Liver (tissue), 9 donors: ENCODE data around the gene TOE1. TPM values are rescaled to one million over a fixed set of nuclear protein-coding genes. Genes with fewer than 3 reads are reported as not detected.
"Not testable (repeated sequence)": the region's sequence is repeated elsewhere in the genome, so short reads cannot be mapped to it uniquely, and the experiment has no call there.

Experiments
- DNase-seq: peaks from one replicate; pipeline ENCODE4 v3.0.0-alpha.2; 2017; ENCODE audit warnings: low spot score
- H3K27ac ChIP-seq, 2 donors: one replicate each; pipeline ENCODE4 v1.7.0; 2013; ENCODE audit warnings: inconsistent platforms in 2 of 2, low read length in 2 of 2, control low read depth in 1 of 2, low read depth in 1 of 2, mild to moderate bottlenecking in 1 of 2
- H3K27me3 ChIP-seq, 4 donors: one replicate each; pipeline versions ENCODE4 v1.6.1 to v1.7.0; 2013; ENCODE audit warnings: low read length in 3 of 4, inconsistent platforms in 1 of 4, mild to moderate bottlenecking in 1 of 4, moderate library complexity in 1 of 4; ENCODE audit not compliant: control insufficient read depth in 4 of 4, insufficient read depth in 4 of 4
- H3K36me3 ChIP-seq, 4 donors: one replicate each; pipeline versions ENCODE4 v1.6.1 to v1.7.0; 2013; ENCODE audit warnings: low read length in 3 of 4, mild to moderate bottlenecking in 3 of 4, low read depth in 1 of 4, moderate library complexity in 1 of 4; ENCODE audit not compliant: control insufficient read depth in 4 of 4, insufficient read depth in 3 of 4
- H3K4me1 ChIP-seq, 4 donors: one replicate each; pipeline versions ENCODE4 v1.6.1 to v1.7.0; 2013; ENCODE audit warnings: low read length in 3 of 4, mild to moderate bottlenecking in 3 of 4, moderate library complexity in 1 of 4; ENCODE audit not compliant: control insufficient read depth in 4 of 4, insufficient read depth in 4 of 4
- H3K4me3 ChIP-seq, 3 donors: one replicate each; pipeline versions ENCODE4 v1.6.1 to v1.7.0; 2013; ENCODE audit warnings: low read length in 3 of 3, control low read depth in 1 of 3, low read depth in 1 of 3, mild to moderate bottlenecking in 1 of 3
- H3K9ac ChIP-seq, 2 donors: one replicate each; pipeline ENCODE4 v1.7.0; 2013; ENCODE audit warnings: low read length in 2 of 2, mild to moderate bottlenecking in 2 of 2, moderate library complexity in 2 of 2, control low read depth in 1 of 2, low read depth in 1 of 2
- H3K9me3 ChIP-seq, 4 donors: one replicate each; pipeline versions ENCODE4 v1.6.1 to v1.7.0; 2013; ENCODE audit warnings: low read length in 3 of 4; ENCODE audit not compliant: control insufficient read depth in 4 of 4
- ATF3 ChIP-seq: IDR thresholded peaks from 2 replicates; pipeline ENCODE4 v1.6.1; 2016; ENCODE audit warnings: antibody characterized with exemption
- CTCF ChIP-seq: fragments of 150-350 bp; IDR thresholded peaks from 2 replicates; pipeline ENCODE4 v1.5.1; 2017; ENCODE audit warnings: improper control_type of control experiment, low read depth, low read length; ENCODE audit not compliant: missing input control
- FOXA1 ChIP-seq: IDR thresholded peaks from 2 replicates; pipeline ENCODE4 v1.6.1; 2016; ENCODE audit warnings: antibody characterized with exemption
- FOXA2 ChIP-seq: IDR thresholded peaks from 2 replicates; pipeline ENCODE4 v1.6.1; 2016; ENCODE audit warnings: antibody characterized with exemption
- GABPA ChIP-seq, 2 donors: IDR thresholded peaks in 1 of 2; conservative IDR thresholded peaks in 1 of 2; 2 replicates each; pipeline ENCODE4 v1.6.1; 2016; ENCODE audit warnings: antibody characterized with exemption in 2 of 2, mild to moderate bottlenecking in 1 of 2, moderate library complexity in 1 of 2
- HNF4A ChIP-seq, 2 donors: conservative IDR thresholded peaks; 2 replicates each; pipeline ENCODE4 v1.6.1; 2016; ENCODE audit warnings: antibody characterized with exemption in 2 of 2, mild to moderate bottlenecking in 2 of 2
- HNF4G ChIP-seq: IDR thresholded peaks from 2 replicates; pipeline ENCODE4 v1.6.1; 2016; ENCODE audit warnings: antibody characterized with exemption
- JUND ChIP-seq, 2 donors: IDR thresholded peaks; 2 replicates each; pipeline ENCODE4 v1.6.1; 2016; ENCODE audit warnings: antibody characterized with exemption in 2 of 2
- NR2F2 ChIP-seq: IDR thresholded peaks from 2 replicates; pipeline ENCODE4 v1.6.1; 2016; ENCODE audit warnings: antibody characterized with exemption
- RAD21 ChIP-seq, 2 donors: IDR thresholded peaks; 2 replicates each; pipeline ENCODE4 v1.6.1; 2016; ENCODE audit warnings: antibody characterized with exemption in 2 of 2, mild to moderate bottlenecking in 2 of 2
- RXRA ChIP-seq, 2 donors: IDR thresholded peaks; 2 replicates each; pipeline ENCODE4 v1.6.1; 2017 to 2018; ENCODE audit warnings: antibody characterized with exemption in 2 of 2, mild to moderate bottlenecking in 1 of 2
- SP1 ChIP-seq: IDR thresholded peaks from 2 replicates; pipeline ENCODE4 v1.6.1; 2018; ENCODE audit warnings: antibody characterized with exemption, mild to moderate bottlenecking
- TAF1 ChIP-seq: conservative IDR thresholded peaks from 2 replicates; pipeline ENCODE4 v1.6.1; 2016; ENCODE audit warnings: antibody characterized with exemption, mild to moderate bottlenecking
- YY1 ChIP-seq: IDR thresholded peaks from 2 replicates; pipeline ENCODE4 v1.6.1; 2016; ENCODE audit warnings: antibody characterized with exemption, mild to moderate bottlenecking
- WGBS: extraction: QIAGEN DNeasy Blood & Tissue Kit; methylation state at CpG from one replicate; pipeline ENCODE4 v1.1.7; 2013; 5-methylcytosine and 5-hydroxymethylcytosine counted together
- polyA plus RNA-seq, 2 donors: library from polyadenylated mRNA; stranded (reverse) in 1 of 2; unstranded in 1 of 2; fragments of 200-250 nt in 1 of 2; fragments of >200 nt in 1 of 2; fragmentation: Nextera tagmentation in 1 of 2; extraction: Ambion mirVana in 1 of 2; gene quantifications; one replicate each; pipeline versions ENCODE4 v1.2.1 to v1.2.3, GENCODE V29; 2013 to 2015
- total RNA-seq, 2 donors: library from RNA; depleted of rRNA; stranded (reverse); fragments of >200 nt; gene quantifications; one replicate each; pipeline ENCODE4 v1.2.3, GENCODE V29; 2014
- TF ChIP-seq, protein P1 (sequence below): IDR thresholded peaks from 2 replicates; pipeline ENCODE4 v1.6.1; 2016; ENCODE audit warnings: antibody characterized with exemption
- TF ChIP-seq, protein P2 (sequence below): IDR thresholded peaks from 2 replicates; pipeline ENCODE4 v1.6.1; 2016; ENCODE audit warnings: antibody characterized with exemption
- TF ChIP-seq, protein P3 (sequence below): IDR thresholded peaks from 2 replicates; pipeline ENCODE4 v1.6.1; 2016; ENCODE audit warnings: antibody characterized with exemption, mild to moderate bottlenecking
- donor health status: healthy.
- donor health status: healthy.
- donor health status: healthy.
- donor health status: healthy.
- donor health status: healthy.

TOE1 gene
- total and polyA plus RNA-seq, 4 donors: 3.5 to 9.1 (median 5.8) TPM

- not testable (repeated sequence) for DNase-seq, H3K9me3 ChIP-seq, H3K27me3 ChIP-seq, H3K36me3 ChIP-seq
- peaks cover 7 to 18% (median 13%) of the 10 kb centered on the region in 4 donors for H3K4me1 ChIP-seq
- H3K27ac ChIP-seq: peak overlapping the region; percentile 12 to 40
- 22% methylated on average over 7 of the region's 7 CpGs for WGBS
- H3K4me3 ChIP-seq: peak overlapping the region in 2 of 3 donors; percentile 18 to 22
- H3K9ac ChIP-seq: peak overlapping the region; percentile 11 to 30
- peak; percentile 27 for TF ChIP-seq NR2F2
- TF ChIP-seq YY1: peak; percentile 52
- TF ChIP-seq RXRA (IDR thresholded peaks at IDR 0.05): peak; percentile 24 to 50
- peak; percentile 14 for TF ChIP-seq CTCF
- TF ChIP-seq SP1: peak; percentile 53
- TF ChIP-seq HNF4A (conservative IDR thresholded peaks at IDR 0.05): peak in 1 of 2 donors; percentile 26
- TF ChIP-seq GABPA (IDR thresholded peaks at IDR 0.05 in 1 of 2, conservative IDR thresholded peaks at IDR 0.05 in 1 of 2): peak; percentile 78 to 82
- TF ChIP-seq RAD21 (IDR thresholded peaks at IDR 0.05): peak; percentile 58 to 75
These were observed 21.0 kb downstream of the TOE1 start for GRCh38 chr1:45360981-45361380.

DNA sequence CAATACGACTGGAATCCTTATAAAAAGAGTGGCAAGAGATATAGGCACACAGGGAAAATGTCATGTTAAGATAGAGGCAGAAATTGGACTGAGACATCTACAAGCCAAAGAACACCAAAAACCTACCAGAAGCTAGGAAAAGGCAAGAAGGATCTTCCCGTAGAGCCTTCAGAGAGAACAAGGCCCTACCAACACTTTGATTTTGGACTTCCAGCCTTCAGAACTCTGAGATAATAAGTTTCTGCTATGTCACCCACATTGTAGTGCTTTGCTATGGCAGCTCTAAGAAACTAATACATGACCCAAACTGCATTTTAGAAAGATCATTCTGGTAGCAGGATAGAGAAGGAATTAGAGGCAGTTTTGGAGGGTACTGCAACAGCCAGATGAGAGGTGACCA is 24.3 kb downstream of the TOE1 start:
- no peaks in the 10 kb centered on the region for H3K36me3 ChIP-seq
- no peak overlapping the region for H3K27ac ChIP-seq
- no peak for TF ChIP-seq NR2F2
- TF ChIP-seq, protein P1, sequence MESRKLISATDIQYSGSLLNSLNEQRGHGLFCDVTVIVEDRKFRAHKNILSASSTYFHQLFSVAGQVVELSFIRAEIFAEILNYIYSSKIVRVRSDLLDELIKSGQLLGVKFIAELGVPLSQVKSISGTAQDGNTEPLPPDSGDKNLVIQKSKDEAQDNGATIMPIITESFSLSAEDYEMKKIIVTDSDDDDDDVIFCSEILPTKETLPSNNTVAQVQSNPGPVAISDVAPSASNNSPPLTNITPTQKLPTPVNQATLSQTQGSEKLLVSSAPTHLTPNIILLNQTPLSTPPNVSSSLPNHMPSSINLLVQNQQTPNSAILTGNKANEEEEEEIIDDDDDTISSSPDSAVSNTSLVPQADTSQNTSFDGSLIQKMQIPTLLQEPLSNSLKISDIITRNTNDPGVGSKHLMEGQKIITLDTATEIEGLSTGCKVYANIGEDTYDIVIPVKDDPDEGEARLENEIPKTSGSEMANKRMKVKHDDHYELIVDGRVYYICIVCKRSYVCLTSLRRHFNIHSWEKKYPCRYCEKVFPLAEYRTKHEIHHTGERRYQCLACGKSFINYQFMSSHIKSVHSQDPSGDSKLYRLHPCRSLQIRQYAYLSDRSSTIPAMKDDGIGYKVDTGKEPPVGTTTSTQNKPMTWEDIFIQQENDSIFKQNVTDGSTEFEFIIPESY: no peak
- no peak for TF ChIP-seq YY1
- no peak for TF ChIP-seq TAF1
- no peak for TF ChIP-seq ATF3
- H3K27me3 ChIP-seq: no peaks in the 10 kb centered on the region
- H3K4me1 ChIP-seq: peaks cover 7 to 18% (median 13%) of the 10 kb centered on the region in 4 donors
- DNase-seq: no peak
- no peak overlapping the region for H3K4me3 ChIP-seq
- no peaks in the 10 kb centered on the region for H3K9me3 ChIP-seq
- H3K9ac ChIP-seq: no peak overlapping the region
- 94% methylated on average over 2 of the region's 2 CpGs for WGBS

- Histone ChIP-seq H3K4me3 (no peak overlapping the region), H3K4me1 (peaks cover 4 to 16% (median 11%) of the 10 kb centered on the region in 4 donors), H3K9ac (no peak overlapping the region), H3K27ac (no peak overlapping the region), H3K9me3 (no peaks in the 10 kb centered on the region), H3K27me3 (no peaks in the 10 kb centered on the region), H3K36me3 (no peaks in the 10 kb centered on the region)
- no peak for DNase-seq
- 93% methylated on average over 6 of the region's 6 CpGs for WGBS
- TF ChIP-seq RAD21 (IDR thresholded peaks at IDR 0.05) (no peak), JUND (IDR thresholded peaks at IDR 0.05) (no peak), HNF4A (conservative IDR thresholded peaks at IDR 0.05) (no peak), ATF3 (no peak), HNF4G (no peak), FOXA1 (no peak), NR2F2 (no peak), FOXA2 (no peak), TAF1 (no peak), GABPA (IDR thresholded peaks at IDR 0.05 in 1 of 2, conservative IDR thresholded peaks at IDR 0.05 in 1 of 2) (no peak), SP1 (no peak)
- TF ChIP-seq, protein P2, sequence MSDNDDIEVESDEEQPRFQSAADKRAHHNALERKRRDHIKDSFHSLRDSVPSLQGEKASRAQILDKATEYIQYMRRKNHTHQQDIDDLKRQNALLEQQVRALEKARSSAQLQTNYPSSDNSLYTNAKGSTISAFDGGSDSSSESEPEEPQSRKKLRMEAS: no peak
- TF ChIP-seq, protein P1: no peak
- TF ChIP-seq, protein P3, sequence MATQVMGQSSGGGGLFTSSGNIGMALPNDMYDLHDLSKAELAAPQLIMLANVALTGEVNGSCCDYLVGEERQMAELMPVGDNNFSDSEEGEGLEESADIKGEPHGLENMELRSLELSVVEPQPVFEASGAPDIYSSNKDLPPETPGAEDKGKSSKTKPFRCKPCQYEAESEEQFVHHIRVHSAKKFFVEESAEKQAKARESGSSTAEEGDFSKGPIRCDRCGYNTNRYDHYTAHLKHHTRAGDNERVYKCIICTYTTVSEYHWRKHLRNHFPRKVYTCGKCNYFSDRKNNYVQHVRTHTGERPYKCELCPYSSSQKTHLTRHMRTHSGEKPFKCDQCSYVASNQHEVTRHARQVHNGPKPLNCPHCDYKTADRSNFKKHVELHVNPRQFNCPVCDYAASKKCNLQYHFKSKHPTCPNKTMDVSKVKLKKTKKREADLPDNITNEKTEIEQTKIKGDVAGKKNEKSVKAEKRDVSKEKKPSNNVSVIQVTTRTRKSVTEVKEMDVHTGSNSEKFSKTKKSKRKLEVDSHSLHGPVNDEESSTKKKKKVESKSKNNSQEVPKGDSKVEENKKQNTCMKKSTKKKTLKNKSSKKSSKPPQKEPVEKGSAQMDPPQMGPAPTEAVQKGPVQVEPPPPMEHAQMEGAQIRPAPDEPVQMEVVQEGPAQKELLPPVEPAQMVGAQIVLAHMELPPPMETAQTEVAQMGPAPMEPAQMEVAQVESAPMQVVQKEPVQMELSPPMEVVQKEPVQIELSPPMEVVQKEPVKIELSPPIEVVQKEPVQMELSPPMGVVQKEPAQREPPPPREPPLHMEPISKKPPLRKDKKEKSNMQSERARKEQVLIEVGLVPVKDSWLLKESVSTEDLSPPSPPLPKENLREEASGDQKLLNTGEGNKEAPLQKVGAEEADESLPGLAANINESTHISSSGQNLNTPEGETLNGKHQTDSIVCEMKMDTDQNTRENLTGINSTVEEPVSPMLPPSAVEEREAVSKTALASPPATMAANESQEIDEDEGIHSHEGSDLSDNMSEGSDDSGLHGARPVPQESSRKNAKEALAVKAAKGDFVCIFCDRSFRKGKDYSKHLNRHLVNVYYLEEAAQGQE: no peak
These were observed 25.1 kb downstream of the TOE1 start for GRCh38 chr1:45365051-45365450.
